ENCODE results near the gene CAMP. TPM values are rescaled to one million over a fixed set of nuclear protein-coding genes. Genes with fewer than 3 reads are reported as not detected.

Gene CAMP
- total RNA-seq, 2 experiments from 2014 or later: not detected

- POLR2A ChIA-PET: no interaction called here
- H3K27me3 Mint-ChIP-seq (ENCODE audit: low read depth): no peaks in the 10 kb centered on the region
- H3K9me3 Mint-ChIP-seq (ENCODE audit: insufficient read depth): no peaks in the 10 kb centered on the region
- no peaks in the 10 kb centered on the region for H3K4me1 Mint-ChIP-seq (ENCODE audit: low read depth)
- CTCF ChIA-PET: no interaction called here
- no peak overlapping the region for H3K4me3 Mint-ChIP-seq
- DNase-seq (no peak), ATAC-seq (no peak)
- H3K27ac Mint-ChIP-seq: no peak overlapping the region
- no peaks in the 10 kb centered on the region for H3K36me3 Mint-ChIP-seq (ENCODE audit: low read depth)
These were observed 7.4 kb upstream of the CAMP start for GRCh38 chr3:48215876-48216275.

GRCh38 chr3:48217449-48217848, 5.8 kb upstream of the CAMP start:
- ATAC-seq (no peak), DNase-seq (no peak)
- ChIA-PET POLR2A (no interaction called here), CTCF (no interaction called here)
- Mint-ChIP-seq H3K4me3 (no peak overlapping the region), H3K27me3 (ENCODE audit: low read depth) (no peaks in the 10 kb centered on the region), H3K9me3 (ENCODE audit: insufficient read depth) (no peaks in the 10 kb centered on the region), H3K36me3 (ENCODE audit: low read depth) (no peaks in the 10 kb centered on the region), H3K27ac (no peak overlapping the region), H3K4me1 (ENCODE audit: low read depth) (no peaks in the 10 kb centered on the region)

DNA sequence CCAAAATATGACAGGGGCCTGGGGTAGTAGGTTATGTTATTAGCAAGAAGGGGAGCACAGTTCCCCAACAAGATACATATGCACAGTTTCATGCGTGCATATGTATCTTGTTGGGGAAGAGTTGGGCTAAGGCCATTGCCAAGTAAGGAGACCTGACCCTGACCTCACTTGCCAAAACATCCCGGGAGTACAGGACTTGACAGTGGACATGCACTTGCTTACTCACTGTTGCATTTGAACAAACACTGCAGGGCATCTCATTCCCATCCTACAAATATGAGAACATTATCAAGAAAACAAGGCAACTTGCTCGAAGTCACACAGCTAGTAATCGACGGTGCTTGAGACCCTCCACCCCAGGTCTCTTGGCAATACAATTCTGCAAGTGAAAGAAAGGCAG, 4.8 kb upstream of the CAMP start:
- ChIA-PET POLR2A (interaction anchor here (0.5 kb wide), 1 partner anchor 9 kb away, joined by 3 read pairs; no protein-coding TSS in a partner anchor), CTCF (no interaction called here)

GRCh38 chr3:48219543-48219942, 3.8 kb upstream of the CAMP start:
- POLR2A ChIA-PET: no interaction called here
- H3K4me3 Mint-ChIP-seq: no peak overlapping the region
- CTCF ChIA-PET: interaction anchor here (0.6 kb wide), 1 partner anchor 25 kb away, joined by 3 read pairs; no protein-coding TSS in a partner anchor

More for the DNA sequence above, 4.8 kb upstream of the CAMP start:
- Mint-ChIP-seq H3K4me1 (ENCODE audit: low read depth) (no peaks in the 10 kb centered on the region), H3K27ac (no peak overlapping the region), H3K27me3 (ENCODE audit: low read depth) (no peaks in the 10 kb centered on the region), H3K9me3 (ENCODE audit: insufficient read depth) (no peaks in the 10 kb centered on the region), H3K4me3 (no peak overlapping the region), H3K36me3 (ENCODE audit: low read depth) (no peaks in the 10 kb centered on the region)
- ATAC-seq (no peak), DNase-seq (no peak)

DNA sequence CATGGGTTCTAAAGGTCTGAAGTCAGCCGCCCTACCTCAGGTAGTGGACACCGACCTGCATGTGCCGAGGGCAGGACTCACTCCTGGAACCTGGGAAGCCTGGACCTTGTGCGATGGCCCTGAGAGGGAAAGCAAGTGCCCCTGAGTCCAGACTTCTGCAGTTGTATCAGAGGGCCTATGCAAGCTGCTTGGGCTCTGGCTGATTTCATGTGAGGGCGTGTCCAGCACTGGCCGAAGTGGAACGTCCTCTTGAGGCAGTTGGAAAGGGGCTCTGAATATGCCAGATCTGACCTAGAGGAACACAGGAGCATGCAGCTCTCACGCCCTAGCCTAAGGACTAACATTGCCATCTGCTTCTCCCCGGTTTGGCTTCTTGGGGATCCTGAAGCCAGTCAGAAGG, 2.5 kb upstream of the CAMP start:
- no peaks in the 10 kb centered on the region for H3K9me3 Mint-ChIP-seq (ENCODE audit: insufficient read depth)
- H3K4me1 Mint-ChIP-seq (ENCODE audit: low read depth): peaks cover 2% of the 10 kb centered on the region
- ATAC-seq (no peak), DNase-seq (no peak)
- POLR2A ChIA-PET: no interaction called here
- no peak overlapping the region for H3K27ac Mint-ChIP-seq
- CTCF ChIA-PET: no interaction called here
- no peaks in the 10 kb centered on the region for H3K27me3 Mint-ChIP-seq (ENCODE audit: low read depth)
- no peaks in the 10 kb centered on the region for H3K36me3 Mint-ChIP-seq (ENCODE audit: low read depth)
- no peak overlapping the region for H3K4me3 Mint-ChIP-seq

More at GRCh38 chr3:48219543-48219942, 3.8 kb upstream of the CAMP start:
- Mint-ChIP-seq H3K4me1 (ENCODE audit: low read depth) (peaks cover 2% of the 10 kb centered on the region), H3K36me3 (ENCODE audit: low read depth) (no peaks in the 10 kb centered on the region), H3K27me3 (ENCODE audit: low read depth) (no peaks in the 10 kb centered on the region), H3K27ac (no peak overlapping the region), H3K9me3 (ENCODE audit: insufficient read depth) (no peaks in the 10 kb centered on the region)
- ATAC-seq (no peak), DNase-seq (no peak)

DNA sequence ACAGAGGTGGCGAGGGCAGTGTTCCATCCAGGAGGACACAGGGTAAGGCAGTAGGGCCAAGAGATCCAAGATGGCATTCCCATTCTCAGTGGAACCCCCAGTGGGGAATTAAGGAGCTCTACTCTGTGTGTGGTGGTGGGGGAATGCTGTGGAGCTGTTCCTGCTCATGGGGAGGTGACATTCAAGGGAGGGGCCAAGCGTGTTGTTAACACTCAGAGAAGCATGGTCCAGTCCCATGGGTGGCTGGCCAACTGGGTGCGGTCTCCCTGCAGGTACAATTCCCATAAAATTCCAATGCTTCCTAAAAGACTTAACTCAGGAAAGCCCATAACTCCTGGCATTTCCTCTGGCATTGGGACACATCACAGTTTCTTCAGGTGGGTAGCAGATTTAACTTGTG, 2.3 kb downstream of the CAMP start:
- CTCF ChIA-PET: interaction anchor here (0.8 to 4.1 kb wide), 2 partner anchors 14 to 210 kb away, joined by 3 to 24 read pairs; no protein-coding TSS in a partner anchor
- POLR2A ChIA-PET: interaction anchor here (0.5 to 1.0 kb wide), 2 partner anchors 215 to 246 kb away, joined by 3 read pairs; no protein-coding TSS in a partner anchor
- Mint-ChIP-seq H3K9me3 (ENCODE audit: insufficient read depth) (no peaks in the 10 kb centered on the region), H3K36me3 (ENCODE audit: low read depth) (no peaks in the 10 kb centered on the region), H3K27me3 (ENCODE audit: low read depth) (no peaks in the 10 kb centered on the region), H3K4me3 (no peak overlapping the region), H3K27ac (no peak overlapping the region), H3K4me1 (ENCODE audit: low read depth) (peaks cover 11% of the 10 kb centered on the region)
- no peak for ATAC-seq
- DNase-seq: no peak

- ATAC-seq: no peak
- H3K9me3 Mint-ChIP-seq (ENCODE audit: insufficient read depth): no peaks in the 10 kb centered on the region
- H3K36me3 Mint-ChIP-seq (ENCODE audit: low read depth): no peaks in the 10 kb centered on the region
- no peaks in the 10 kb centered on the region for H3K27me3 Mint-ChIP-seq (ENCODE audit: low read depth)
- ChIA-PET CTCF (interaction anchor here (1.4 to 4.1 kb wide), 3 partner anchors 32 to 209 kb away, joined by 4 to 24 read pairs (median 4); no protein-coding TSS in a partner anchor), POLR2A (interaction anchor here (1.9 kb wide), 1 partner anchor 14 kb away, joined by 8 read pairs; the partner anchor contains the start of gene ZNF589)
- H3K4me1 Mint-ChIP-seq (ENCODE audit: low read depth): peaks cover 11% of the 10 kb centered on the region
- no peak overlapping the region for H3K4me3 Mint-ChIP-seq
- no peak overlapping the region for H3K27ac Mint-ChIP-seq
- DNase-seq: no peak
These were observed 3.6 kb downstream of the CAMP start for GRCh38 chr3:48226939-48227338.

DNA sequence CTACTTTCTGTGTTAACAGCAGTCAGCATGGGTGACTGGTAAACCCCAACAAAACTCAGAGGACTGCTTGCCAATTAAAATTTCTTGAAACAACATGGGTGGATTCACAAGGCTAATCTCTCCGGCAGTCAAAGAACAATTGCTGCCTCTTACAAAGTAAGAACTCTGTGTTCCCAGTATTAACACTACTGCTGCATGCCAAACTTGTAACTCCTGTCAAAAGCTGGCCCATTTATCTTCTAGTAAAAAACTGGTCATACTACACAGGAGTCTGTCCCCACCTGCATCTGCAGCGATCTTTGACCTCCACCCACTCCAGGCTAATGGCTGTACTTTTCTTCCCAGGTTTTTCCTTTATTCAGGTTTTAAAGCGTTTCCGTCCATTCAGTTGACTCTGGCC, 8.9 kb downstream of the CAMP start:
- no peak for DNase-seq
- Mint-ChIP-seq H3K9me3 (ENCODE audit: insufficient read depth) (no peaks in the 10 kb centered on the region), H3K27me3 (ENCODE audit: low read depth) (no peaks in the 10 kb centered on the region), H3K4me1 (ENCODE audit: low read depth) (peaks cover 9% of the 10 kb centered on the region), H3K36me3 (ENCODE audit: low read depth) (no peaks in the 10 kb centered on the region), H3K4me3 (no peak overlapping the region), H3K27ac (no peak overlapping the region)
- no peak for ATAC-seq
- ChIA-PET POLR2A (interaction anchor here (1.5 kb wide), 1 partner anchor 9 kb away, joined by 7 read pairs; the partner anchor contains the start of gene ZNF589), CTCF (interaction anchor here (0.9 to 9.8 kb wide), 6 partner anchors 9 to 217 kb away, joined by 3 to 79 read pairs (median 4); partner anchors contain the start of genes CAMP, CCDC51, TMA7 and ZNF589)

DNA sequence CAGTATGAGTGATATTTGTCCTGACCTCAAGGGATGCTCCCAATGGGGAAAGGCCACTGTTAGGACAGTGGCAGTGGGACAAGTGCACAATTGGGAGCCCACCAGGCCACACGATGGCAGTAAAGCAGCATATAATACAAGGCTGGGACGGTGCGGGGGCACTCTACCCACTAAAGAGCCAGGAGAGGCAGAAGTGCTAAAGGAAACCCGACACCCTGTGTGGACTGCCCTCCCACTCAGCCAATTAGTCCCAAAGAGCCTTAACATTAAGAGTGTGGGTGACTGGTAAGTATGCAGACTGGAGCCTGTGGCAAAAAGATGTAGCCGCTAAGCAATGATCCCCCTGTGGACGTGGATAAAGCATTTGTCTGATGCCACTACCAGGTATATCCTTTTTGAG, 9.4 kb downstream of the CAMP start:
- no peak overlapping the region for H3K4me3 Mint-ChIP-seq
- H3K9me3 Mint-ChIP-seq (ENCODE audit: insufficient read depth): no peaks in the 10 kb centered on the region
- no peaks in the 10 kb centered on the region for H3K36me3 Mint-ChIP-seq (ENCODE audit: low read depth)
- ChIA-PET POLR2A (interaction anchor here (1.5 kb wide), 1 partner anchor 8 kb away, joined by 7 read pairs; the partner anchor contains the start of gene ZNF589), CTCF (interaction anchor here (0.9 to 9.8 kb wide), 6 partner anchors 9 to 216 kb away, joined by 3 to 79 read pairs (median 4); partner anchors contain the start of genes CAMP, CCDC51, TMA7 and ZNF589)
- DNase-seq (peak; percentile 76), ATAC-seq (peak; percentile 98)
- no peak overlapping the region for H3K27ac Mint-ChIP-seq
- H3K27me3 Mint-ChIP-seq (ENCODE audit: low read depth): no peaks in the 10 kb centered on the region
- peaks cover 7% of the 10 kb centered on the region for H3K4me1 Mint-ChIP-seq (ENCODE audit: low read depth)

- Mint-ChIP-seq H3K27ac (no peak overlapping the region), H3K36me3 (ENCODE audit: low read depth) (no peaks in the 10 kb centered on the region), H3K4me3 (no peak overlapping the region), H3K27me3 (ENCODE audit: low read depth) (no peaks in the 10 kb centered on the region), H3K9me3 (ENCODE audit: insufficient read depth) (no peaks in the 10 kb centered on the region), H3K4me1 (ENCODE audit: low read depth) (peaks cover 7% of the 10 kb centered on the region)
- ChIA-PET CTCF (interaction anchor here (2.4 to 9.8 kb wide), 2 partner anchors 35 to 203 kb away, joined by 10 to 79 read pairs; no protein-coding TSS in a partner anchor), POLR2A (no interaction called here)
- ATAC-seq (no peak), DNase-seq (no peak)
These were observed 10.2 kb downstream of the CAMP start for GRCh38 chr3:48233542-48233941.

- ATAC-seq (no peak), DNase-seq (no peak)
- Mint-ChIP-seq H3K4me3 (no peak overlapping the region), H3K9me3 (ENCODE audit: insufficient read depth) (no peaks in the 10 kb centered on the region), H3K27ac (no peak overlapping the region), H3K36me3 (ENCODE audit: low read depth) (no peaks in the 10 kb centered on the region), H3K4me1 (ENCODE audit: low read depth) (peaks cover 16% of the 10 kb centered on the region), H3K27me3 (ENCODE audit: low read depth) (no peaks in the 10 kb centered on the region)
- ChIA-PET POLR2A (no interaction called here), CTCF (interaction anchor here (9.8 kb wide), 1 partner anchor 200 kb away, joined by 79 read pairs; no protein-coding TSS in a partner anchor)
These were observed 13.2 kb downstream of the CAMP start for GRCh38 chr3:48236531-48236930.

DNA sequence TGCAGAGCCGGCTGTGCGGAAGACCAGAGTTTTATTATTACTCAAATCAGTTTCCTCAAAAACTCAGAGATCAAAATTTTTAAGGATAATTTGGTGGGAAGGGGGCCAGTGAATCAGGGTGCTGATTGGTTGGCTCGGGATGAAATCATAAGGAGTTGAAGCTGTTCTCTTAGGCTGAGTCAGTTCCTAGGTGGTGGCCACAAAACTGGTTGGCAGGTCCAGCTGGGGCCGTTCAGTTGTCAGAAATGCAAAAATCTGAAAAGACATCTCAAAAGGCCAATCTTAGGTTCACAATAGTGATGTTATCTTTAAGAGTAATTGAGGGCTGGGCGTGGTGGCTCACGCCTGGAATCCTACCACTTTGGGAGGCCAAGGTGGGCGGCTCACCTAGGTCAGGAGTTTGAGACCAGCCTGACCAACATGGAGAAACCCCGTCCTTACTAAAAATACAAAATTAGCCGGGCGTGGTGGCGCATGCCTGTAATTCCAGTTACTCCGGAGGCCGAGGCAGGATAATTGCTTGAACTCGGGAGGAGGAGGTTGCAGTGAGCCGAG, 15.3 kb downstream of the CAMP start:
- POLR2A ChIA-PET: no interaction called here
- CTCF ChIA-PET: interaction anchor here (9.8 kb wide), 1 partner anchor 198 kb away, joined by 79 read pairs; no protein-coding TSS in a partner anchor
- no peak for DNase-seq

More for the DNA sequence above, 15.3 kb downstream of the CAMP start:
- Mint-ChIP-seq H3K9me3 (ENCODE audit: insufficient read depth) (no peaks in the 10 kb centered on the region), H3K36me3 (ENCODE audit: low read depth) (peaks cover 2% of the 10 kb centered on the region), H3K27ac (no peak overlapping the region), H3K4me1 (ENCODE audit: low read depth) (peaks cover 15% of the 10 kb centered on the region), H3K27me3 (ENCODE audit: low read depth) (no peaks in the 10 kb centered on the region), H3K4me3 (no peak overlapping the region)
- no peak for ATAC-seq
